ENCODE data around the gene EPB41L2. TPM values are rescaled to one million over a fixed set of nuclear protein-coding genes. Genes with fewer than 3 reads are reported as not detected.
A peak's percentile ranks its signal among the peaks of the same experiment; 100 is the strongest.
"Not testable (repeated sequence)": the region's sequence is repeated elsewhere in the genome, so short reads cannot be mapped to it uniquely, and the experiment has no call there.

Gene EPB41L2
- total RNA-seq, 4 donors from 2014 or later: 57.2 to 116 (median 85.2) TPM

DNA sequence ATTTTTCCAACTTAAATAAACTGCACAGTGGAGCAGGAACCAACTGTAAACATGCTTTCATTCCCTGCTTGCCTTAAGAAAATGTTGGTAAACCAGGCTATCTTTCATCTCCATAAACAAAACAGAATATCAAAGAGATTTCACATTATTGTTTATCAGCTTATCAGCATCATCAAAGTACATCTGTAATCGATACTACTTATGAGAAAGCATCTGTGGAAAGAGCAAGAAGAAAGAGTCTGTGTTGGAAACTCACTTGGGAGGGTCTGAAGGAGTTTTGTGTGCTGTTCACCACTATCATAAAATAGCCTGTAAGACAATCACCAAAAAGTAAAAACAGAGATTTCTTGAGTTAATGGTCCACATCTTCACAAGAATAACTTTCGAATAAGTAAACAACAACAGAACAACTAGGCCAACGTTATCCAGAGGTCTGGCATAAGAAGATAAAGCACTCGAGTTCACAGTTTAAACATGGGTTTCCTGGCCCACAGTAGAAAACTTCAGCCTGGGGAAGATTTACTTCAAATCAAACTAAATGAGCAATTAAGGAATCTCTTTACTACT is 47.9 kb downstream of the EPB41L2 start:
- TF ChIP-seq POLR2A (IDR thresholded peaks at IDR 0.05): no peak
- TF ChIP-seq, protein P1, sequence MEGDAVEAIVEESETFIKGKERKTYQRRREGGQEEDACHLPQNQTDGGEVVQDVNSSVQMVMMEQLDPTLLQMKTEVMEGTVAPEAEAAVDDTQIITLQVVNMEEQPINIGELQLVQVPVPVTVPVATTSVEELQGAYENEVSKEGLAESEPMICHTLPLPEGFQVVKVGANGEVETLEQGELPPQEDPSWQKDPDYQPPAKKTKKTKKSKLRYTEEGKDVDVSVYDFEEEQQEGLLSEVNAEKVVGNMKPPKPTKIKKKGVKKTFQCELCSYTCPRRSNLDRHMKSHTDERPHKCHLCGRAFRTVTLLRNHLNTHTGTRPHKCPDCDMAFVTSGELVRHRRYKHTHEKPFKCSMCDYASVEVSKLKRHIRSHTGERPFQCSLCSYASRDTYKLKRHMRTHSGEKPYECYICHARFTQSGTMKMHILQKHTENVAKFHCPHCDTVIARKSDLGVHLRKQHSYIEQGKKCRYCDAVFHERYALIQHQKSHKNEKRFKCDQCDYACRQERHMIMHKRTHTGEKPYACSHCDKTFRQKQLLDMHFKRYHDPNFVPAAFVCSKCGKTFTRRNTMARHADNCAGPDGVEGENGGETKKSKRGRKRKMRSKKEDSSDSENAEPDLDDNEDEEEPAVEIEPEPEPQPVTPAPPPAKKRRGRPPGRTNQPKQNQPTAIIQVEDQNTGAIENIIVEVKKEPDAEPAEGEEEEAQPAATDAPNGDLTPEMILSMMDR (IDR thresholded peaks at IDR 0.05): no peak
- TF ChIP-seq POLR2AphosphoS5 (IDR thresholded peaks at IDR 0.05): no peak
- TF ChIP-seq EP300 (IDR thresholded peaks at IDR 0.05): no peak
- Histone ChIP-seq H3K4me1 (peaks cover 8 to 49% (median 9%) of the 10 kb centered on the region in 3 donors), H3K4me3 (no peak overlapping the region), H3K9me3 (no peaks in the 10 kb centered on the region), H3K27ac (peak overlapping the region in 3 of 4 donors; percentile 50 to 65 (median 58)), H3K27me3 (no peaks in the 10 kb centered on the region), H3K36me3 (no peaks in the 10 kb centered on the region)
- 23 to 32% methylated on average over 4 of the region's 4 CpGs for WGBS, 2 donors (ENCODE audit: low coverage in 1 of 2)
- no peak for ATAC-seq

DNA sequence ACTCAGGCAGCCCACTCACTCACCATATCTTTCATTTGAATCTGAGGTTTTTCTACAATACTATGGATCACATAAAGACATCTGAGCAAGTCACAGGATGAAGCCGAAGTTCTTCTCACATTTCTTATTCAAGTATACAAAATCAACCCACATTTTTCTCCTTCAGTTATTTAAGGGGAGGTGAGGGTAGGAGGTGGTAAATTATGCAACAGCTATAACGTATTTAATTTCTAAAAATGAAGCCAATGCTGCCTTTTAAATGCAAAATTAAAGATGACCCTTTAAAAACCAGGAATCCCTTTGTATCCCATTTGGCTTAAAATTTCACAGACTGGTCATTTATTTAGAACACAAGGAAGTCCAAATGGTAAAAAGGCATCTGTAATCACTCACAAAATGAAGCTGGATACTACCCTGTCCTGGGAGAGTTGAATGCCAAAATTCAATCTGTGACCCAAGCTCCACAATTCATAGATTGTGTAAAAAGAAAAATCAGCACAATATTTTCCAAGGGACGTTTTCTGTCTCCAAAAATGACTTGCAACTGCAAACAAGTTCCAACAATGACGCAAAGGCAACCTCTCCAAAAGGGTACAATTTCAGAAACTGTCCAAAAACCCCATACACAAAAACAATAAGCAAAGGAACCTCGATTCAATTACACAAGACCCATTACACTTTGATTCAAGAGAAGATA is 48.8 kb downstream of the EPB41L2 start:
- ATAC-seq: peak; percentile 60
- no peaks in the 10 kb centered on the region for H3K36me3 ChIP-seq
- TF ChIP-seq, protein P1 (IDR thresholded peaks at IDR 0.05): no peak
- TF ChIP-seq POLR2AphosphoS5 (IDR thresholded peaks at IDR 0.05): peak; percentile 28
- no peak for TF ChIP-seq POLR2A (IDR thresholded peaks at IDR 0.05)
- TF ChIP-seq EP300 (IDR thresholded peaks at IDR 0.05): no peak
- peaks cover 8 to 49% (median 9%) of the 10 kb centered on the region in 3 donors for H3K4me1 ChIP-seq
- peak overlapping the region; percentile 29 to 65 (median 54) for H3K27ac ChIP-seq
- 37 to 59% methylated on average over 5 of the region's 5 CpGs for WGBS, 2 donors (ENCODE audit: low coverage in 1 of 2)
- H3K9me3 ChIP-seq: no peaks in the 10 kb centered on the region
- H3K27me3 ChIP-seq: no peaks in the 10 kb centered on the region
- peak overlapping the region in 1 of 2 donors; percentile 21 for H3K4me3 ChIP-seq

DNA sequence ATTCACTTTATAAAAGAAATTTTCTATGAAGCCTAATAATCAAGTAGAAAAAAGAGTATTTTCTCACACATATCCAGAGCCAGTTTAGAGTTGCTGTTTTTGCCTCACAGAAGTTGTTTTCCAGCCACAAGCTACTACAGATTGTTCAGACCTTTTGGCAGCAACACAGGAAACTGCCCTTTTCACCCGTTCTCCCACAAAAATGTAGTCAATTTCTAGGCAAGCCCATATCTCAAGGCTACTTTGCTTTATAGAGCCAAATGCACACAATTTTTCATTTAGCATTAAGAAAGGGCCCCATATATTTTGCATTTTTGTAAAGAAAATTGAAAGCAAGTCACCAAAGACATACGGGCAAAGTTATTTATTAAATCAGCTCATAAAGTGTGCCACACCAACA is 49.5 kb downstream of the EPB41L2 start:
- 13 to 30% methylated on average over 1 to 2 of the region's 2 CpGs for WGBS, 2 donors (ENCODE audit: low coverage in 1 of 2)
- no peaks in the 10 kb centered on the region for H3K36me3 ChIP-seq
- peak overlapping the region in 3 of 4 donors; percentile 29 to 65 (median 50) for H3K27ac ChIP-seq
- H3K27me3 ChIP-seq: no peaks in the 10 kb centered on the region
- peak overlapping the region in 1 of 2 donors; percentile 21 for H3K4me3 ChIP-seq
- TF ChIP-seq, protein P1 (IDR thresholded peaks at IDR 0.05): no peak
- TF ChIP-seq POLR2A (IDR thresholded peaks at IDR 0.05) (no peak), POLR2AphosphoS5 (IDR thresholded peaks at IDR 0.05) (no peak), EP300 (IDR thresholded peaks at IDR 0.05) (no peak)
- ATAC-seq: no peak
- H3K9me3 ChIP-seq: no peaks in the 10 kb centered on the region
- H3K4me1 ChIP-seq: peaks cover 8 to 49% (median 9%) of the 10 kb centered on the region in 3 donors

DNA sequence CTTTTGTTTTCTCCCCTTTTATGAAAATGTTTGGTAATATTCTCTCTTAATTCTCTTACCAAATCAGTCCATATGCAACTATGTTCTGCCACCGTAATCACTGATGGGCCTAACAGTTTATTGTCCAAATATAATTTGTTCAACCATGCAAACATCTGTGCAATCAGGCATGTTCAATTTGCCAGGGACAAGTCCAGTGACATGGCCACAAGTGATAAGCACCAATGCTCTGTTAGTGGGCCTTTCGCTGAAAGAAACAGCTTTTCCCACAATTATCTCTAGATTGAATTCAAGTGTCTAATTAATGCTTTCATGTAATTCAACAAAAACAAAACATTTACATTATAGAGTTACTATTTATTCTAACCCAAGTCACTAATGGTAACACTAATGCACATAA is 53.3 kb downstream of the EPB41L2 start:
- Histone ChIP-seq H3K36me3 (no peaks in the 10 kb centered on the region), H3K9me3 (peaks cover 0 to 17% (median 0%) of the 10 kb centered on the region in 3 donors), H3K4me1 (peaks cover under 1 to 34% (median 4%) of the 10 kb centered on the region in 3 donors), H3K27ac (no peak overlapping the region), H3K4me3 (no peak overlapping the region), H3K27me3 (no peaks in the 10 kb centered on the region)
- 88 to 100% methylated on average over 2 of the region's 2 CpGs for WGBS, 2 donors (ENCODE audit: low coverage in 1 of 2)
- TF ChIP-seq POLR2AphosphoS5 (IDR thresholded peaks at IDR 0.05) (no peak), POLR2A (IDR thresholded peaks at IDR 0.05) (no peak), EP300 (IDR thresholded peaks at IDR 0.05) (no peak)
- TF ChIP-seq, protein P1 (IDR thresholded peaks at IDR 0.05): no peak
- ATAC-seq: no peak

DNA sequence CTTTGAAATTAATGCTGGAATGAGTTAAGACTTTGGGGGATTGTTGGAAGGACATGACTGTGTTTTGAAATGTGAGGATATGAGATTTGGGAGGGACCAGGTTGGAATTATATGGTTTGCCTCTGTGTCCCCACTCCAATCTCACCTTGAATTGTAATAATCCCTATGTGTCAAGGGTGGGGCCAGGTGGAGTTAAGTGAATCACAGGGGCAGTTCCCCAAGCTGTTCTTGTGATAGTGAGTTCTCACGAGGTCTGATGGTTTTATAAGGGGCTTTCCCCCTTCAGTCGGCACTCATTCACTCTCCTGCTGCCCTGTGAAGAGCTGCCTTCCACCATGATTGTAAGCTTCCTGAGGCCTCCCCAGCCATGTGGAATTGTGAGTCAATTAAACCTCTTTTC is 54.1 kb downstream of the EPB41L2 start:
- not testable (repeated sequence) for H3K27me3 ChIP-seq, H3K36me3 ChIP-seq, ATAC-seq, H3K4me3 ChIP-seq, H3K27ac ChIP-seq
- 100% methylated on average over 1 to 2 of the region's 2 CpGs for WGBS, 2 donors (ENCODE audit: low coverage in 1 of 2)
- peaks cover 0 to 35% (median 3%) of the 10 kb centered on the region in 3 donors for H3K4me1 ChIP-seq
- H3K9me3 ChIP-seq: peaks cover 0 to 17% (median 0%) of the 10 kb centered on the region in 3 donors

DNA sequence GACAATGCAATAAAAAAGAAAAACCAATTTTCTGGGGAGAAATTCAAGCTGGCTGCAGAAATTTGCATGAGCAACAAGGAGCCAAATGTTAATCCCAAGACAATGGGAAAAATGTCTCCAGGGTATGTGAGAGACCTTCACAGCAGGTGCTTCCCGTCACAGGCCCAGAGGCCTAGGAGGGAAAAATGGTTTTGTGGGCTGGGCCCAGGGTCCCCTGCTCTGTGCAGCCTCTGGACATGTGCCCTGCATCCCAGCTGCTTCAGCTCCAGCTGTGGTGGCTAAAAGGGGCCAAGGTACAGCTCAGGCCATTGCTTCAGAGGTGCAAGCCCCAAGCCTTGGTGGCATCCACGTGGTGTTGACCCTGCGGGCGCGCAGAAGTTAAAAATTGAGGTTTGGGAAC is 55.1 kb downstream of the EPB41L2 start:
- WGBS, 2 donors (ENCODE audit: low coverage in 1 of 2): 40% methylated on average over 1 of the region's 5 CpGs
- H3K36me3 ChIP-seq, H3K4me3 ChIP-seq, ATAC-seq, H3K27me3 ChIP-seq, H3K27ac ChIP-seq: not testable (repeated sequence)
- H3K4me1 ChIP-seq: peaks cover 0 to 31% (median 3%) of the 10 kb centered on the region in 3 donors
- peaks cover 0 to 17% (median 0%) of the 10 kb centered on the region in 3 donors for H3K9me3 ChIP-seq
